ENCODE data around the gene MROH7.

MROH7 gene

DNA sequence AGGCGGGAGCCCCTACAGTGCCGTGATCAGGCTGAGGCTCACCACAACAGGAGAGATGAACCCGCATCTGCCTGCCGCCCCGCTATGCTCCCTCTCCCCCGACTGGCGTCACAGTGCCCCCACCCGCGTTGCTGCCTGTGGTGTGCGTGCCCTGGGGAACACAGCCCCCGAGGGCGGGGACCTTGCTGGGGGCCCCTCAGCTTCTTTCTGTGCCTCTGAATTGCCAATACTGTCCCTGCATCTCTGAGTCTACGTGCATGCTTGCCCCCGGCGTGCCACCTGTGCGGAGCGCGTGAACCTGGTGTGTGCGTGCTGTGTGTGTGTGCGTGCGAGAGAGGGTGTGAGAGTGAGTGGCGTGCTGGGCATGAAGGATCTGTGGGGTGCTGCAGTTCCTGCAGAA lies 112.5 kb downstream of the MROH7 start:
- DNase-seq (ENCODE audit: low read depth, low spot score): no peak
- no peak overlapping the region for H3K4me3 ChIP-seq (ENCODE audit: low read length)

DNA sequence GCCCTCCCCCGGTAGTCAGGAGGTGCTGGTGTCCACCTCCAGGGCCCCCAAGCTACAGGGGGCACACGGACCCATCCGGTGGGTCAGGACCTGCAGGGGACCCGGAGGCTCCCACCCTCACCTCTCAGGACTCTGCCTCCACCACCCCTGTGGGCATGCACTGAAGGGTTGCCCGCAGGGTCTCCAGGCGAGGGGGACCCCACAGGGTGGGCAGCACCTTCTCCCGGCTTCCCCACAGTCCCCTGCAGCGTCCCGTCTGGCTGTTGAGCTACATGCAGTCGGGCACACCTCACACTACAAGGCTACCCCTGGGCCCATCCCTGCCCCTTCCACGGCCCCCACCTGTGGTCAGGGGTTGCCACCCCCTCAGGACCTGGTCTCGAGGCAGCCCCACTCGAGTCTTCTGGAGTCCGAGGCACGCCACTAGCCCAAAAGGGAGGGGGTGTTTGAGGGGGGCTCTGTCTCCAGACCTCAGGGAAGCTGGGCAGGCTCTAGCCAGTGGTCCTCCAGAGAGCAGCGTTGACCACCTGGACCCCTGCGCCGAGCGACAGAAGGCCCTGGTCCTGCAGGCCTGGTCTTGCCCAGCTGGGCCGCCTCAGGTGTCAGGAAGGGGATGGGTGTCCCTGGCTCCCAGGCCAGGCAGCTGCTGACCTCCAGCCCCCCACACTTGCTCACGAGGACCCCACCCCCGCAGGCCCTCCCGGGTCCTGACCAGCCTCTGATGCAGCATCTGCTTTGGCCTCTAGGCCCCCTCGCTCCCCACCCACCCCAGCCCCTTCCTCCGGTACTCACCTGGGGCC lies 113.1 kb downstream of the MROH7 start:
- no peak overlapping the region for H3K4me3 ChIP-seq (ENCODE audit: low read length)
- DNase-seq (ENCODE audit: low read depth, low spot score): no peak

DNA sequence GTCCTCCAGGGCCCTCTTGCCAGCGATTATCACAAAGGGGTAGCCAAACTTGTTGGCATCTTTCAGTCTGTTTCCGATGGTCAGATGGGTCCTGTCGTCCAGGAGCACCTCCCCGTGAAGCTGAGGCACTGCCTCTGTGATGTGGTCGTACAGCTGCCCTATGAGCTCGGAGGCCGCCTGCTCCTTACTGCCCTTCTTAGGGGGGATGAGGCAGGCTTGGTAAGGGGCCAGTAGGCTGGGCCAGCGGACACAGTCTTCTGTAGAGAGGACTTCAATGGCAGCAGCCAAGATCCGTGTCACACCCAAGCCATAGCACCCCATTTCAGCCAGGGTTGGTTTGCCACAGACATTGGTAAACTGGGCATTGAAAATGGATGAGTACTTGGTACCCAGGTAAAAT lies 116.2 kb downstream of the MROH7 start:
- H3K4me3 ChIP-seq (ENCODE audit: low read length): no peak overlapping the region
- DNase-seq (ENCODE audit: low read depth, low spot score): no peak

DNA sequence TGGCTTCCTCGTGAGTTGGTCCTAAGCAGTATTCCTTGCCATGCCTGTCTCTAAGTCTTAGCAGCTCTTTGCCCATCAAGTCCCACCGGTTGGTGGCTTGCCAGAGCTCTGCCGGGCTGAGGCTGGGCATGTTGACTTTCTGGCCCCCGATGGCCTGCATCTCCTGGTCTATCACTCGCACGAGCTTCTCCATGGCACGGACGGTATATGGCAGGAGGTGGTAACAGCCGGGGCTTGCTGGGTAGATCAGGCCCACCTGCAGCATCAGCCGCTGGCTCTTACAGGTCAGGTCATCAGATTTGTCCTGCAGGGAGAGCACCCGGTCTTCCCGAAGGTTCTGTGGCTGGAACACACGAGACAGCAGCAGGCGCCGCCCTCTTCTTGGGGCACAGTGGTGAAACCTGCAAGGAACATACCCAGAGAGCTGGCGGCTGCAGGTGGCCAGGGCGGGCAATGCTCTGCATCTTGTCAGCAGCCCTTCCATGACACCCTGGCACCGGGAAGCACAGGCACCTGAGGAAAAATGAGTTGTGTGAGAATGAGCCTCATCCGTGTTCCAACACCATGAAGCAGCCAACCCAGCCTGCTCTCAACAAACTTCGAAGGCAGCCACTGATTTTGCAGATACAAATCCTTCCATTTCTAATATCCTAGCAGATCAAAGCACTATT lies 117.2 kb downstream of the MROH7 start:
- no peak for DNase-seq (ENCODE audit: low read depth, low spot score)
- no peak overlapping the region for H3K4me3 ChIP-seq (ENCODE audit: low read length)
